K562 treated with DMSO at 1 percent for 4 hours (cell line): ENCODE measurements around the gene UROS. TPM values are rescaled to one million over a fixed set of nuclear protein-coding genes. Genes with fewer than 3 reads are reported as not detected.

Experiments used
- total RNA-seq: library from RNA; unstranded; fragments of 300-600 nt; gene quantifications from 2 replicates; pipeline ENCODE4 v1.2.3, GENCODE V29; 2022; ENCODE audit not compliant: insufficient read depth

The UROS gene
- total RNA-seq, result 17.8 and 33.3 TPM in 2 replicates

DNA sequence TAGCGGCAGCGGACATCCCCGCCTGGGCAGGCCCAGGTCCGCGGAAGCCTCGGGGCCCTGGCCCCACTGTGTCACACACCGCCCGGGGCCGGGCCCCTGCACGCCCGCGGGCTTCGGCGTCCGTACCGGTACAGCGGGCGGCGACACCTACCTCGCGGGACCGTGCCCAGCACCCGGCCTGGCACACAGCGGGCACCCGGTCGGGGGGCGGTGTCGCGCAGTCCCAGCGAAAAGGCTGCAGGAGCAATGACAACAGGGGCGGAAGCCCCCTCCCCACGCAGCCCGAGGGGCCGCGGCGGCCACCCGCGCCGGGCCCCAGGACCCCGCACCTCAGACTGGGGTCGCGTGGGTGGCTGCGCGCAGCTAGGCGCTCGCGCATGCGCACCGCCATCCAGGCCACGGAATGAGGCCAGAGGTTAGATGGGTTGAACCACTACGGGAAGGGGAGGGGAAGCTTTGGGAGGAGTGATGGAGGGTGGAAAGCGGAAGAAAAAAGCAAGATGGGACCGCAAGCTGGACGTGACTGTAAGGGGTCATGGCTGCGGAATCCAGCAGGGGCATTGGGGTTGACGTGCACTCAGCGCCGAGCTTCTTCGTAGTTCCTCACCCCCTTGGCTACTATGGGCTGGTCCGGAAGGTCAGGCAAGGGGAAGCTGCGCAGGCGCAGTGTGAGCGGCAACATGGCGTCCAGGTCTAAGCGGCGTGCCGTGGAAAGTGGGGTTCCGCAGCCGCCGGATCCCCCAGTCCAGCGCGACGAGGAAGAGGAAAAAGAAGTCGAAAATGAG is at the start of gene UROS, which contains the start of gene BCCIP:
Gene UROS (minus strand): TSS at position 381 of the 785 bp plus-strand sequence. CDS start 6,759 bp downstream, outside the sequence.
Gene BCCIP (plus strand): TSS at position 669 of the 785 bp plus-strand sequence. CDS start 12 bp downstream, at position 681.

DNA sequence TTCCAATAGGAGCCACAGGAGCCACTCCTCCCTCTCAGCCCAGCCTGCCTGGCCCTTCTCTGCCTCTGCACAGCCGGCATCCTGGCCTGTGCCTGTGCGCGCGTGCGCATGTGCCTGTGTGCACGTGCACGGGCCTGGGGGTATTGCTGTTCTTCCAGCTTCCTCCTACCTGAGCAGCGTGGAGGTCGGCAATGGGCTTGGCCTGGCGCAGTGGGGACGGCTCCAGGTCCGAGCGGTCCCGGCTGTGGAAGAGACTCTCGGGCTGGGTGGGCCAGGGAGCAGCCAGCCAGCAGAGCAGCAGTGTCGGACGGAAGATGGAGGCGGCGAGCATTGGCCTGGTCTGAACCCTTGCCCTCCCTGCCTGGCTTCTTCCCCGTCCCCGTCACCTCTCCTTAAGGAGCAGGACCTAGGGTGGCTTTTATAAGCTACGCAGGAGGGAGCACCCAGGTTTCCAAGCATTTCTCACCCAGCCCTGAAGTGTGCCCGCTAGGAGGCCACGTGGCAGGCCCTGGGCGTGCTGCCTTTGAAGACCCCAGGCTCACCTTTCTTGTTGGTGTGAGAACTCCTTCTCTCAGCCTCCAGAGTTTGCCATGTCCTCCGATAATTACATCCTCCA is 47.5 kb downstream of the UROS start, which contains the start of gene MMP21:
Gene MMP21 (minus strand): TSS at position 331 of the 616 bp plus-strand sequence. CDS start 0 bp downstream, at position 331.

Other genes starting within 250 kb of the UROS start
- gene TEX36, start 140.1 kb downstream of the UROS start, total RNA-seq, result not detected in 2 replicates
- 14.2 and 15.5 TPM in 2 replicates for gene EDRF1, start 103.5 kb downstream of the UROS start, total RNA-seq
- gene MMP21, start 47.4 kb downstream of the UROS start, total RNA-seq, result not detected in 2 replicates
- gene BCCIP, start 288 bp upstream of the UROS start, total RNA-seq, result 33.6 and 42.1 TPM in 2 replicates
- gene DHX32, start 58.0 kb upstream of the UROS start, total RNA-seq, result 12.8 and 13.0 TPM in 2 replicates
- gene FANK1, start 73.3 kb upstream of the UROS start, total RNA-seq, result not detected in 2 replicates